Measurements from ENCODE around the gene MAP1LC3B2.

Gene MAP1LC3B2

DNA sequence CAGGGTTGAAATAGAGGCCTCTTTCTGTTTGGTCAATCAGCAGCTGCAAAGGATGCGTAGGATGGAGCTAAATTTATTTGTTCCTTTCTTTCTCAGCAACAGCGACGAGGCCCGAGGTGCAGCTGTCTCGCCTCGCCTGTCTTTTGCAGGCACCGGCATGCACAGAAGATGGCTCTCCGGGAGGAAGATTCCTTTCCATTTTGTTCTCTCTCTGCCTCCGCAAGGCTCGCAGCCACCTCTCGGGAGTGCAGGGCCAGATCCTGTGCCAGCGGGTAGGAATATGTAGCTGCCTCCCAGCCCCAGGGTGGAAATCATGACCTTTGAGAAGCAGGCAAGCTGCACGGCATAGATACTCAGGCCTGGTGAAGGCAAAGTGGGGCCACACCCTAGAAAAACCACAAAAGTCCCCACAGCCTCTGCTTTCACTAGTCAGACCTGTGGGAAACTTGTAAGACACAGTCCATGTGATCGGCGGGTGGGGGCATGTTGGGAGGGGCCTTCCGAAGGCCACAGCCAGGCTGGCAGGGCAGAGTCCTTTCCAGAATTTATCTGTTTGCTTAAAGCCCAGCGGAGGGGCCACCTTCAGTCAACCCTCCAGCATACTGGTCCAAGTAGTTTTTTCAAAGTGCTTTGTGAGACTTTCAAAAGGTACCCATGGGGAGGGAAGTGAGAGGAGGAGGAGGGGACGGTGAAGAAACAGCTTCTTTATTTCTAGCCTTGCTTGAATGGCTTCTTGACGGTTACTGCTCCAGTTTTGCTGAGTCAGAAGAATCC is at the start of gene MAP1LC3B2:
Gene MAP1LC3B2, plus strand, starts transcription at position 220 of the 774 bp plus-strand sequence. CDS start 16,562 bp downstream, outside the sequence.
- peak; percentile 39 for DNase-seq (ENCODE audit: low read depth, low spot score)

DNA sequence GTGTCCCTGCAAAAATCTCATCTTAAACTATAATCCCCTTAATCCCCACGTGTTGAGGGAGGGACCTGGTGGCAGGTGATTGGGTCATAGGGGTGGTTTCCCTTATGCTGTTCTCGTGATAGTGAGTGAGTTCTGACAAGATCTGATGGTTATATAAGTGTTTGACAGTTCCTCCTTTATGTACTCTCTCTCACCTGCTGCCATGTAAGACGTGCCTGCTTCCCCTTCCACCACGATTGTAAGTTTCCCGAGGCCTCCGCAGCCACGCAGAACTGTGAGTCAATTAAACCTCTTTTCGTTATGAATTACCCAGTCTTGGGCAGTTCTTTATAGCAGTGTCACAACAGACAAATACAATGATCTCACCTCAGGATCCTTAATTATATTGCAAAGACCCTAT is 45.2 kb upstream of the MAP1LC3B2 start:
- DNase-seq (ENCODE audit: low read depth, low spot score) = no peak

DNA sequence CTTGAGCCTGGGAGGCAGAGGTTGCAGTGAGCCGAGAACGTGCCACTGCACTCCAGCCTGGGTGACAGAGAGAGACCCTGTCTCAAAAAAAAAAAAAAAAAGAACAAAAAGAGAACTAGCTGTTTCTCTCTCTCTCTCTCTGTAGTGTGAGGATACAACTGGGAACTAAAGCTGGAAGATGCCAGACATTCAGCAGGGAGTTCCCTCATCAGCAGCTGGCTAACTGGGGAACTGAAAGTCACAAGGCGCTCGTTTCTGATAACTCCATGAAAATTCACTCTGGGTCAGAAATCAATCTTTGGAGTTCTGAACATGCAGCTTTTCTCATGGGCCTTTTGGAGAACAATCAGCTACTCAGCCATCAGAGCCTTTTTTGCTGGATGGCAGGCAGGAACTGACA is 43.5 kb upstream of the MAP1LC3B2 start:
- DNase-seq (ENCODE audit: low read depth, low spot score) = no peak

DNA sequence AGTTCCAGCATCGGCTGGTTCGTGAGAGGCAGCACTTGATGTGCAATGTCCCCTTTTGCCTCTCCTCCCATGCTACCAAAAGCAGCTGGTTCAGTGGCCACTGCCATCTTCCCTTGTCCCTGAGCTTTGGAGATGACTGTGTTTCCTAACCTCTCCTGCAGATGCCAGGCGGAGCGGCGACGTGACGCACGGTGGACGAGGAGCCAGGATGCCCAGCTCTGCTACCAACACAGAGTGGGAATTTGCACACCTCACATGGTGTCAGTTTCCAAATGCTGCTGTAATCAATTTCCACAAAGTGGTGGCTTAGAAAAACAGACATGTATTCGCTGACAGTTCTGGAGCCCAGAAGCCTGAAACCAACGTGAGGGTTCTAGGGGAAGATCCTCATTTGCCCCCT is 42.5 kb upstream of the MAP1LC3B2 start:
- DNase-seq (ENCODE audit: low read depth, low spot score) = no peak

DNA sequence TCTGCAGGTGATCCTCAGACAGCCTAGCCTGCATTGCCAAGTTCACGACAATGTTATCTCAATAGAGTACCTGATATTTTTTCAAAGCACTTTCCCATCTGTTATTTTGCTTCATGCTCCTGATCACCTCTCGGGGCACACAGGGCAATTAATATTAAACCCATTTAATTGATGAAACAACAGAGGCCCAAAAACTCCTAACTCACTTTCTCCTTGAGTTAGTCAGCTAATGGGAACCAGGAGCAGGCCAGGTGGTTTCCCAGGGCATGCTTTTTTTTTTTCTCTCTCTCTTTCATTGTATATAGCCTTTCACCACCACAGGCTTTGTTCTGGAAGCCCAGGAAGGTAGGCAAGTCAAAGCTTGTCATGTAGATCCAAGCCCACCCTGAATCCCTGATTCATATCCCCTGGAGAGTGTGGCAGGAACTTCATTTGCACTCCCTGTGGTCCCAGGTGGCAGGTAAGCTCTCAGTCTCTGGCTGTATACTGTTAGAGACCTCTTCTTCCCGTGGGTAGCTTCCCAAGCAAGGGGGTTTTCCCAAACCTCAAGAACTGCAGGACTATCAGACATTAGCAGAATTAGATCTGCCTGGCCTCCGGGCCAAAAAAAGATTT is 41.6 kb upstream of the MAP1LC3B2 start:
- DNase-seq (ENCODE audit: low read depth, low spot score) = no peak

DNA sequence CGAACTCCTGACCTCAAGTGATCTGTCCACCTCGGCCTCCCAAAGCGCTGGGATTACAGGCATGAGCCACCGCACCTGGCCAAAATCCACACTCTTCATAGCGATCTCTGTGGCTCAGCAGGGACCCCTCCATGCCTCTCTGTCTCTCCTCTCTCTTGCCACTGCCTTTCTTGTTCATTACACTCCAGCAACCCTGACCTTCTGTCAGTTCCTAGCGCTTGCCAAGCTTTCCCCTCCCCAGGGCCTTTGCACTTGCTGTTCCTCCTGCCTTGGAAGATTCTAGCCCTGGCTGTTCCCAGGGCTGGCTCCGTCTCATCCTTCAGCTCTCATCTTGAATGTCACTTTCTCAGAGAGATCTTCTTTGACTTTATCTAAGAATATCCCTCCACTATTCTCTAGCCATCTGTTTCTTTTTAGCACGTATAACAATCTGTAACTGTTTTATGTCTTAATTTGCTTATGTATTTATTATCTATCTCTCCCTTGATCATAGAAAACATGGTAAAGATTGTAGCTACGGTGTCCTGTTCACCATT is 38.9 kb upstream of the MAP1LC3B2 start:
- DNase-seq (ENCODE audit: low read depth, low spot score) = no peak

GRCh38 chr12:116520801-116521471 is 38.2 kb upstream of the MAP1LC3B2 start:
- no peak for DNase-seq (ENCODE audit: low read depth, low spot score)

- DNase-seq (ENCODE audit: low read depth, low spot score) = no peak
Measured at GRCh38 chr12:116524311-116524710, 34.9 kb upstream of the MAP1LC3B2 start.

DNA sequence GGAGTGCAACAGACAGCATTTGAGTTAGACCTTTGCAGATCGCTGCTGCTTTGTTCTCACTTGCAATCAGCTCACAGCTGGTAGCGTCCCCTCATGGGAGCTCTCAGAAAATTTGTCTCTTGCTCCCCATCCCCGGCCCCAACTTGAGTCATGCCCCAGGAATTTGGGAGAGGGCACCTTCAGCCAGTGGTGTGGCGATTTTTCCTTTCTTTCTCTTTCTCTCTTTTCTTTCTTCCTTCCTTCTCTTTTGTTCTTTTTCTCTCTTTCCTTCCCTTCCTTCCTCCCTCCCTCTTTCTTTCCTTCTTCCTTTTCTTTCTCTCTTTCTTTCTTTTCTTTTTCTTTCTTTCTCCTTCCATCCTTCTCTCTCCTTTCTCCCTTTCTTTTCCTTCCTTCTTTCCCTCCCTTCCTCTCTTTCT is 34.2 kb upstream of the MAP1LC3B2 start:
- no peak for DNase-seq (ENCODE audit: low read depth, low spot score)

DNA sequence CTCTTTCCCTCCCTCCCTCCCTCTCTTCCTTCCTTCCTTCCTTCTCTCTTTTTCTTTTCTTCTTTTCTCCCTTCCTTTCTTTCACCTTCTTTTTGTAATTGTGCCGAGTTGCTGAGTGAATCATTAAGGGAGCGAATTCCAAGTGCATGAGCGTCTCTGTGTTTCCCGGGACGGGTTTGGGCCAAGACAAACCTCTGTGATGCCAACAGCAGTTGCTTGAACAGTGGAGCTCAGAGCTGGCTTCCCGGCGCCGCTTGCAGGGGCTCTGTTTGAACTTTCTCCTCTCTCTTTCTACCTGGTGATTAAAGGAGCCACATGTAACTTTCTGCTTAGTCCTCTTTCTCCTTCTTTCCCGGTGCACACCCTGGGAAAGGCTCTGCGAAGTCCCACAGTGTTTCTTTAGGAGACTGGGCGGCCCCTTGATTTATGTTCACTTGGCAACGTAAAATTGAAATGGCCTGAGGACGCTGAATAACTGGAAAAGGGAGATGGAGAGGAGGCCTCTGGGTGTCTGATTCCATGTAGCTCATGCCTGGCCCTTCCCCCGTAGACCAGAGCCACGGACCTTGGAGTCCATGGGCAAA is 33.7 kb upstream of the MAP1LC3B2 start:
- no peak for DNase-seq (ENCODE audit: low read depth, low spot score)

DNA sequence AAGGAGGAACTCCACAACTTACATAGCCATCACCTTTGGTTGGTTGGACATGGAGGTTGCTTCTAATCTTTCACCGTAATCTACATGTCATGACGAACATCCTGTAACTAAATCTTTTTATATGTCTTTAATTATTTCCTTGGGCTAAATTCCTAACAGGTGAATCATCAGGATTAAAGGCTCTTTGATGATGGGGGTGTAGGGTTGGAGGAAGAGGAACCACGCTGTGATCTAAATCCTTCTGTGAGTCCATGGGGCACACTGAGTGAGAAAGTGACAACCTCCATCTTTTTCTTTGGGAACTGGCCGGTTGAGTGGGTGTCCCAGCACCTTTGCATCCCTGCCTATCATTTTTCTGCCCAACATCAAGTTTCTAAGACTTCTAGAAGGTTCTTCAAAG is 31.1 kb upstream of the MAP1LC3B2 start:
- no peak for DNase-seq (ENCODE audit: low read depth, low spot score)

GRCh38 chr12:116528498-116528897 is 30.7 kb upstream of the MAP1LC3B2 start:
- DNase-seq (ENCODE audit: low read depth, low spot score) = no peak

DNA sequence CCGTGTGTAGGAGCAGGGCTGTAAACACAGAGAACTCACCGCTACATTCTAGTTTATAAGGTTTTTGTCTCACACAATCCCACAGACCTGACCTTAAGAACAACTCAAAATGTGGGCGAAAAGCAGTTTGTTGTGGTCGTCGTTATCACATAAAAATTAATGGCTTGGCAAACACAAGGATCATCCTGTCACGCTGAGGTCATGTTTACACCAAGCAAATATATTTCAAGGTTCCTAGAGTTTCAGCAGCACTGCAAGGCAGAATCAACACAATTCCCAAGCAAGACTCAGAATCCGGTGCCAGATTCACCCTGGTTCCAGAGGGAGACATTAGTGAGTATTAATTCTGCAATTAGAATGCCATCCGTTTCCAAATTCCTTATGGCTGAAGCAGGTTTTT is 30.1 kb upstream of the MAP1LC3B2 start:
- DNase-seq (ENCODE audit: low read depth, low spot score) = no peak

DNA sequence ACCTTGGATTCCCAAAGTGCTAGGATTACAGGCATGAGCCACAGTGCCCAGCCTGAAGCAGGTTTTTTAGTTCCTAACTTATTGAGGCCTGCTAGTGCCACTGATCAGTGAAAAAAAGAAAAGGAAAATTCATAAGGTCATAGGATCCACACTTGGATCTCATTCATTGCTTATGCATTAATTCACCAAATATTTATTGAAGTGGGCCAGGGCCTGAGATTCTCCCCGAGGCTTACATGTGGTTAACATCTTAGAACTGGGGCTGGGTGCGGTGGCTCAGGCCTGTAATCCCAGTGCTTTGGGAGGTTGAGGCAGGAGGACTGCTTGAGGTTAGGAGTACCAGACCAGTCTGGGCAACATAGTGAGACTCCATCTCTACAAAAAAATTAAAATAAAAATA is 29.5 kb upstream of the MAP1LC3B2 start:
- DNase-seq (ENCODE audit: low read depth, low spot score) = no peak

DNA sequence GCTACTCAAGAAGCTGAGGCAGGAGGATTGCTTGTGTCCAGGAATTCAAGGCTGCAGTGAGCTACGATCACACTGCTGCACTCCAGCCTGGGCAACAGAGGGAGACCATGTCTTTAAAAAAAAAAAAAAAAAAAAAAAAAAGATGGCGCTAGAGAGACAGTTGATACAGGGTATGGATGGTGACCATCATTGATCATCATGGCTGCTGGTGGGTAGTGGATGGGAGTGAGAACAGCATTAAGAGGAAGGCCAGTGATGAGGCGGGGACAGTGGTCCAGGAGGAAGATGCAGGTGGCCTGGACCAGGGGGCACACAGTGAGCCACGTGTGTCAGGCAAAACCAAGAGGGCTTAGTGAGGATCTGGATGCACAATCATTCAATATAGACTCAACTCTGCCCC is 26.8 kb upstream of the MAP1LC3B2 start:
- DNase-seq (ENCODE audit: low read depth, low spot score) = no peak

GRCh38 chr12:116532986-116533342 is 26.2 kb upstream of the MAP1LC3B2 start:
- no peak for DNase-seq (ENCODE audit: low read depth, low spot score)

DNA sequence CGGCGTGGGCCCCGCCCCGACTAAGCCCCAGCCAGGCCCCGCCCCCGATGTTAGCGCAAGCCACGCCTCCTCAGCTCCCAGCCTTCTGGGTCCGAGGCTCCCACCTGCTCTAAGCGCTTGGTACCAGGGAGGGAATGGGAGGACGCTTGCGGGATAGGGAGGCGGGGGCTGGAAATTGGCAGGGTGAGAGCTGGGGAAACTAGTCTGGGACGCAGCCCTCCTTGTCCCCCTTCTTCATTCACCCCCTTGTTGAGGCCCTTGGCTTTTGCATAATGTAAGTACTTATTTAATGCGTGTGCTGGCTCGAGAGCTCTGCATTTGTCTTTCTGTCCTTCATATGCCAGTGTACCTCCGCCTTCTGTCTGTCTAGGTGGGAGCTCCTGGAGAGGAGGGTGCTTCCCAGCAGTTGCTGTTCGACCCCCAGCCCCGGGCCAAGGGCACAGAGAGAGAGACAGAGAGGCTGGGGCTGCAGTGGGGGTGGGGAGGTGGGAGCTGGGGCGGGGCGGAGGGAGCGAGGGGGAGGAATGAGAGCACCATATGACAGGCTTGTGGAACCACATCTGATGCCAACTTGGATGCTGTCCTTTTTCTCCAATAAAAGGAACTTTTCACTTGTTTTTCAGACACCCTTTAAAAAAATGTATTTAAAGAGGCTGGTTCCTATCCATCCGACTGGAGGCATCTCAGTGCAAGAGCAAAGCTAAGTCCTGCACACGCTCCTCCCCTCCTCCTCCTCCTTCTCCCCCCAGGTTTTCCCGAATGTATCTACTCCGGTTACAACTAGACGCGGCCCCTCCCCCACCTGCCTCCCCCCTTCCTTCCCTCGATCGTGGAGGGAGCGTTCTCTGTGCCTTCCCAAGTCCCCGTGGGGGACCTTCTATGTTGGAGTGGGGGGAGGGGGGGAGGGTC is 25.6 kb upstream of the MAP1LC3B2 start:
- peak; percentile 50 for DNase-seq (ENCODE audit: low read depth, low spot score)

DNA sequence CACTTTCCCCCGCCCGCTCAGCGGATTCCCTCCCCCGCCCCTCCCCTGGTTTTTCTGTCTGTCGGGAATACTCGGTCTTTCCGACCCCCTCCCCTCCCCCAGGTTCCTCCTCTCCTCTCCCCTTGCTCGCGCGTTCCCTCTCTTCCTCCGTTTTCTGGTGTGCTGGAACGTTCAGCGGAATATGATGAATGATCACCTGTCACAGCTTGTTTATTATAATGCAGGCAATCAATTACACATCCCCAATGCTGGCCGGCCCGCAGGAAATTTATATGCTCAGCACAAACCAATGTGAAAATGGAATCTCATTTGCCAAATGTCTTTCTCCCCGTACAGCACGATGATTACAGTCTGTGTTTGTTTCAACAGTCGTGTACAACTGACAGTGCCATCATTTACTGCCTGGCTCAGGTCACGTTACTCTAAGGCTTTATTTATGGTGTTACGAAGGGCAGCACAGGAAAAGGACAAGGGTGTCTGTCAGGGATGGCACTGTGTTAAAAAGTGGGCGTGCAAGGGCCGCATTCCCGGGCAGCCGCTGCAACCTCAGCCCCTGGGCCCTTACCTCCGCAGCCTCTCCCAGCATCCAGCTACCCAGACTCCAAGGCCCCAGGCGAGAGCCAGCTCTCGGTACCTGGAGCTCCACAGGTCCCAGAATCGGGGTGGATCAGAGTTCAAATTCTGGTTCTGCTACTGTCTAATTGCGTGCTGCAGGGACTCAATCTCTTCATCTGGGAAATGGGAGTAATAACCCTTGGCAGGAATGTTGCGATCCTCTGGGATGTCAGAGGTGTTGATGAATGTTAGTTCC is 24.7 kb upstream of the MAP1LC3B2 start:
- no peak for DNase-seq (ENCODE audit: low read depth, low spot score)

DNA sequence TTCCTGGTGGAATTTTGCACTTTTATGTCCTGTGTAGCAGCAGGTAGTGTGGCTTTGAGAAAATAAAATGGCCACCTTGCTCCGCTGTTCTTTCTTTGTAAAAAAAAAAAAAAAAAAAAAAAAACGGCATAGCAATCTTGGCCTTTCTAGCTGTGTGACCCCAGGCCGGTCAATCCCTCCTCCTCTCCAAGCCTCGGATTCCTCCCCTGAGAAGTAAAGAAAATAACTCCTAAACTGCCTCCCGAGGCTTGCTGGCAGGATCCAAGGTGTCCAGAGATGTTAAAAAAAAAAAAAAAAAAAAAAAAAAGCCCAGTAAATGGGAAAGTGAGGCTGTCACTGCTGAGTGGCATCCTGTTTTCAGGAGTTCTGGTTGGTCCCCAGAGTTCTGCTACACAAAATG is 23.9 kb upstream of the MAP1LC3B2 start:
- no peak for DNase-seq (ENCODE audit: low read depth, low spot score)

Measured in activated CD4-positive, CD25-positive, alpha-beta regulatory T cell treated with anti-CD3 and anti-CD28 coated beads, Interleukin-2, amount 50 U/mL, for 16 hours (primary cell).